Lower leg skin (tissue), 4 donors: ENCODE data around the gene IRX6. TPM values are rescaled to one million over a fixed set of nuclear protein-coding genes. Genes with fewer than 3 reads are reported as not detected.

Source experiments
- DNase-seq, 2 donors: peaks; one replicate each; pipeline ENCODE4 v3.0.0-alpha.2; 2019; ENCODE audit warnings: low spot score in 2 of 2
- H3K4me3 ChIP-seq: fragments of 200-600 bp; sonication (generic); 2 replicates; pipeline ENCODE4 v1.5.1; 2017; ENCODE audit warnings: mild to moderate bottlenecking, low read depth; ENCODE audit not compliant: poor library complexity, severe bottlenecking
- CTCF ChIP-seq, 3 donors: fragments of 450-650 bp; IDR thresholded peaks; one replicate each; pipeline ENCODE4 v1.5.1; 2016; ENCODE audit warnings: antibody characterized with exemption in 3 of 3, mild to moderate bottlenecking in 3 of 3, moderate library complexity in 2 of 3
- POLR2A ChIP-seq, 2 donors: fragments of 450-650 bp; IDR thresholded peaks; one replicate each; pipeline ENCODE4 v1.6.1; 2016 to 2017; ENCODE audit warnings: antibody characterized with exemption in 2 of 2, mild to moderate bottlenecking in 1 of 2, moderate library complexity in 1 of 2
- WGBS, 2 donors: methylation state at CpG; one replicate each; pipeline ENCODE4 v1.1.5; 2018; 5-methylcytosine and 5-hydroxymethylcytosine counted together
- intact Hi-C: fragments of 100-400 bp; cut with DNase I; formaldehyde crosslinking; loops from one replicate; pipeline ENCODE4 v1.15.0; 2023; ENCODE audit warnings: low total_unique reads
- total RNA-seq, 4 donors: library from RNA; depleted of rRNA; stranded (reverse); fragments of >200 nt; gene quantifications; one replicate each; pipeline ENCODE4 v1.1.0, GENCODE V29; 2016

Gene IRX6
- total RNA-seq, 4 donors from 2014 or later: 6.7 to 17.7 (median 13.3) TPM

GRCh38 chr16:55338646-55339045 is 14.6 kb downstream of the IRX6 start:
- H3K4me3 ChIP-seq: no peak overlapping the region
- DNase-seq: no peak
- TF ChIP-seq CTCF (IDR thresholded peaks at IDR 0.05) (no peak), POLR2A (IDR thresholded peaks at IDR 0.05) (no peak)
- WGBS, 2 donors: 73 to 80% methylated on average over 5 of the region's 5 CpGs
- intact Hi-C loops: no loop called here

- intact Hi-C loops: no loop called here
- TF ChIP-seq CTCF (IDR thresholded peaks at IDR 0.05) (no peak), POLR2A (IDR thresholded peaks at IDR 0.05) (no peak)
- DNase-seq: no peak
- no peak overlapping the region for H3K4me3 ChIP-seq
- WGBS, 2 donors: 85 to 92% methylated on average over 1 of the region's 1 CpG
These were observed 16.4 kb downstream of the IRX6 start for GRCh38 chr16:55340445-55340844.

GRCh38 chr16:55341681-55342080 is 17.7 kb downstream of the IRX6 start:
- H3K4me3 ChIP-seq: no peak overlapping the region
- intact Hi-C loops: no loop called here
- DNase-seq: no peak
- TF ChIP-seq POLR2A (IDR thresholded peaks at IDR 0.05): no peak
- TF ChIP-seq CTCF (IDR thresholded peaks at IDR 0.05): no peak
- 84 to 85% methylated on average over 4 of the region's 4 CpGs for WGBS, 2 donors

GRCh38 chr16:55346475-55346874 is 22.5 kb downstream of the IRX6 start:
- intact Hi-C loops: no loop called here
- 91% methylated on average over 6 of the region's 6 CpGs for WGBS, 2 donors

GRCh38 chr16:55349867-55350266 is 25.9 kb downstream of the IRX6 start:
- no peak for DNase-seq
- TF ChIP-seq CTCF (IDR thresholded peaks at IDR 0.05): no peak
- TF ChIP-seq POLR2A (IDR thresholded peaks at IDR 0.05): no peak
- 63 to 65% methylated on average over 1 of the region's 1 CpG for WGBS, 2 donors
- no peak overlapping the region for H3K4me3 ChIP-seq
- intact Hi-C loops: no loop called here

More at GRCh38 chr16:55346475-55346874, 22.5 kb downstream of the IRX6 start:
- DNase-seq: no peak
- no peak for TF ChIP-seq POLR2A (IDR thresholded peaks at IDR 0.05)
- no peak for TF ChIP-seq CTCF (IDR thresholded peaks at IDR 0.05)
- H3K4me3 ChIP-seq: no peak overlapping the region

GRCh38 chr16:55350984-55351383 is 27.0 kb downstream of the IRX6 start:
- intact Hi-C loops: no loop called here
- DNase-seq: no peak
- no peak overlapping the region for H3K4me3 ChIP-seq
- TF ChIP-seq POLR2A (IDR thresholded peaks at IDR 0.05): no peak
- no peak for TF ChIP-seq CTCF (IDR thresholded peaks at IDR 0.05)
